ENCODE results near the gene PIK3CA.

GRCh38 chr3:179181021-179181472 lies 32.9 kb downstream of the PIK3CA start:
- TF ChIP-seq EZH2 (IDR thresholded peaks at IDR 0.05; ENCODE audit: insufficient read depth, poor library complexity, severe bottlenecking), result no peak
- no peak for TF ChIP-seq EZH2phosphoT487 (IDR thresholded peaks at IDR 0.05; ENCODE audit: insufficient read depth, low read depth)

Data from GM23248 (cell line).